ENCODE results near the gene SH3RF3. TPM values are rescaled to one million over a fixed set of nuclear protein-coding genes. Genes with fewer than 3 reads are reported as not detected.

The SH3RF3 gene
- total and polyA plus RNA-seq, 2 of the 13 experiments (the other 11 are each of a cell fraction or from before 2014, with no cell fraction given), result 0.04 TPM; not detected in 1

DNA sequence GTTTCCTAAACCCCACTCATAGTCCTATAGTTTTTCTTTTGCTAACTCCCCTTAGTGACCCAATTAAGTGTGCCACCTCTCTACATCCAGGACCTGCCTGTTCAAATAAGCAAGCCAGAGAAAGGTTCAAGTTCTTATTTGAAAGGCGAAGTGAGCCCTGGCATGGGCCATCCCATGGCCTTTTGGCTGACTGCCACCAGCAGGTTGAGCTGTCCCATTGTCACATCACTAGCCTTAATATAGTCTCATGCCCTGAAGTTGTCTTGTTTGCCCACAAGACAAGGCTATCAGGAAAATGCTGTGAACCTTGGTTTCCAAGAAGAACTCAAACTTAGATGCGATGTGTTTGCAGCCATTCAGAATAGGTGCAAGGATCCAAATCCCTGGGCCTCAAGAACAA, 158.8 kb downstream of the SH3RF3 start:
- 48% methylated on average over 2 of the region's 2 CpGs for WGBS (ENCODE audit: low lambda C conversion rate)
- intact Hi-C loops (cut with micrococcal nuclease; ENCODE audit: unreplicated experiment), result no loop called here
- FAIRE-seq, result no peak
- Histone ChIP-seq H2AFZ (ENCODE audit: low read length) (no peak overlapping the region), H4K20me1 (ENCODE audit: insufficient read depth, low read length) (no peaks in the 10 kb centered on the region), H3K4me1 (ENCODE audit: insufficient read depth, low read length) (no peaks in the 10 kb centered on the region), H3K9ac (ENCODE audit: insufficient read depth, low read depth, low read length) (no peak overlapping the region), H3K27ac (ENCODE audit: extremely low read length, insufficient read depth, low read length) (no peak overlapping the region), H3K79me2 (ENCODE audit: insufficient read depth, low read length) (no peaks in the 10 kb centered on the region), H3K4me2 (ENCODE audit: low read depth, low read length) (no peak overlapping the region), H3K9me3 (ENCODE audit: low read length) (no peaks in the 10 kb centered on the region), H3K27me3 (ENCODE audit: control insufficient read depth in 1 of 2, insufficient read depth in 2 of 2, low read length in 2 of 2) (peaks cover 0 to 3% of the 10 kb centered on the region in 2 experiments; a peak in 1 of 5 replicates), H3K36me3 (replicated peaks in 1 of 2; ENCODE audit: control insufficient read depth in 1 of 2, insufficient read depth in 2 of 2, low read length in 2 of 2) (no peaks in the 10 kb centered on the region), H3K4me3 (replicated peaks in 1 of 3; ENCODE audit: insufficient read depth in 1 of 3, low read depth in 2 of 3, low read length in 3 of 3) (no peak overlapping the region)
- ChIA-PET POLR2A (no interaction called here), CTCF (ENCODE audit: low intra/inter-chr PET ratio, low total read pairs) (no interaction called here)
- DNase-seq (ENCODE audit: low spot score), result no peak
- ATAC-seq, result no peak
- in situ Hi-C loops (cut with HindIII; ENCODE audit: extremely low pct_ligation_motif_present, low pct_unique_long_range_greater_than_20kb), result no loop called here
- TF ChIP-seq TSC22D2 (CRISPR knock-in tag; IDR thresholded peaks at IDR 0.05; ENCODE audit: borderline replicate concordance) (no peak), ZNF292 (CRISPR knock-in tag; IDR thresholded peaks at IDR 0.05; ENCODE audit: borderline replicate concordance, low read depth) (no peak), ZFP1 (CRISPR knock-in tag; IDR thresholded peaks at IDR 0.05) (no peak), FLYWCH1 (CRISPR knock-in tag; IDR thresholded peaks at IDR 0.05) (no peak), PAXIP1 (CRISPR knock-in tag; conservative IDR thresholded peaks at IDR 0.05) (no peak), ZNF414 (CRISPR knock-in tag; IDR thresholded peaks at IDR 0.05) (no peak), TRIM24 (CRISPR knock-in tag; IDR thresholded peaks at IDR 0.05) (no peak), ZGPAT (CRISPR knock-in tag; IDR thresholded peaks at IDR 0.05) (no peak), TCF7 (IDR thresholded peaks at IDR 0.05; ENCODE audit: low read depth) (no peak), TOPORS (CRISPR knock-in tag; IDR thresholded peaks at IDR 0.05) (no peak), STAG1 (CRISPR knock-in tag; IDR thresholded peaks at IDR 0.05) (no peak), SMARCC2 (IDR thresholded peaks at IDR 0.05) (no peak), HMGXB3 (CRISPR knock-in tag; IDR thresholded peaks at IDR 0.05; ENCODE audit: borderline replicate concordance) (no peak)
- TF ChIP-seq, protein P1, sequence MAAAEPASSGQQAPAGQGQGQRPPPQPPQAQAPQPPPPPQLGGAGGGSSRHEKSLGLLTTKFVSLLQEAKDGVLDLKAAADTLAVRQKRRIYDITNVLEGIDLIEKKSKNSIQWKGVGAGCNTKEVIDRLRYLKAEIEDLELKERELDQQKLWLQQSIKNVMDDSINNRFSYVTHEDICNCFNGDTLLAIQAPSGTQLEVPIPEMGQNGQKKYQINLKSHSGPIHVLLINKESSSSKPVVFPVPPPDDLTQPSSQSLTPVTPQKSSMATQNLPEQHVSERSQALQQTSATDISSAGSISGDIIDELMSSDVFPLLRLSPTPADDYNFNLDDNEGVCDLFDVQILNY (CRISPR knock-in tag; conservative IDR thresholded peaks at IDR 0.05), result no peak
- no TSS peak for BruUV-seq (replicated peaks)
